RWPE2 (cell line): ENCODE measurements around the gene LGALS1.

Experiments used
- ATAC-seq: fragments of 200-7000 bp; cut with Tn5 transposase; 3 replicates; pipeline ENCODE4 v1.9.1; 2021; ENCODE audit warnings: low read depth
- DNase-seq: peaks from one replicate; pipeline ENCODE4 v3.0.0-alpha.2; 2020; ENCODE audit warnings: low spot score
- H3K27ac ChIP-seq: fragments of 450-650 bp; 2 replicates; pipeline ENCODE4 v1.5.1; 2017; ENCODE audit warnings: mild to moderate bottlenecking; ENCODE audit not compliant: poor library complexity, severe bottlenecking
- H3K27me3 ChIP-seq: fragments of 250-450 bp; sonication (Bioruptor Pico); 2 replicates; pipeline ENCODE4 v1.5.1; 2021; ENCODE audit warnings: mild to moderate bottlenecking, moderate library complexity; ENCODE audit not compliant: insufficient read depth, poor library complexity, severe bottlenecking
- H3K36me3 ChIP-seq: fragments of 250-450 bp; sonication (Bioruptor Pico); 2 replicates; pipeline ENCODE4 v1.5.1; 2020; ENCODE audit warnings: low read depth, mild to moderate bottlenecking, moderate library complexity
- H3K4me1 ChIP-seq: fragments of 250-450 bp; sonication (Bioruptor Pico); 2 replicates; pipeline ENCODE4 v1.5.1; 2021; ENCODE audit warnings: mild to moderate bottlenecking, moderate library complexity; ENCODE audit not compliant: insufficient read depth, poor library complexity, severe bottlenecking
- H3K4me3 ChIP-seq: fragments of 250-450 bp; sonication (Bioruptor Pico); 2 replicates; pipeline ENCODE4 v1.5.1; 2021; ENCODE audit warnings: mild to moderate bottlenecking, moderate library complexity; ENCODE audit not compliant: severe bottlenecking
- H3K9me3 ChIP-seq: fragments of 250-450 bp; sonication (Bioruptor Pico); 2 replicates; pipeline ENCODE4 v1.5.1; 2021; ENCODE audit warnings: mild to moderate bottlenecking, moderate library complexity; ENCODE audit not compliant: severe bottlenecking
- CTCF ChIP-seq: fragments of 450-650 bp; IDR thresholded peaks from one replicate; pipeline ENCODE4 v1.5.1; 2017; ENCODE audit warnings: mild to moderate bottlenecking, moderate library complexity; ENCODE audit not compliant: poor library complexity, severe bottlenecking

LGALS1 gene

DNA sequence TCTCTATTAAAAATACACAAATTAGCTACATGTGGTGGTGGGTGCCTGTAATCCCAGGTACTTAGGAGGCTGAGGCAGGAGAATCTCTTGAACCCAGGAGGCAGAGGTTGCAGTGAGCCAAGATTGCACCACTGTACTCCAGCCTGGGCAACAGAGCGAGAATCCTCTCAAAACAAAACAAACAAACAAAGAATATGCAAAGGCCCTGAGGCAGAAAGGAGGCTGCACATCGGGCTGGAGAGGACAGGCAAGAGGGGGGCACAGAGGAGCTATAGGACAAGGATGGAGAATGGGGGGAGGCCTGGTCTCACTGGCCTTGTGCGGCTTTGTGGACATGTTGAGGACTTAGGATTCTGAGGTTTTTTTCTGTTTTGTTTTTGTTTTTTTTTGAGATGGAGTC lies 29.8 kb downstream of the LGALS1 start:
- H3K9me3 ChIP-seq, result no peaks in the 10 kb centered on the region
- no peak overlapping the region for H3K27ac ChIP-seq
- no peaks in the 10 kb centered on the region for H3K27me3 ChIP-seq
- DNase-seq, result no peak
- no peak overlapping the region for H3K4me3 ChIP-seq
- ATAC-seq, result no peak
- no peaks in the 10 kb centered on the region for H3K4me1 ChIP-seq
- no peaks in the 10 kb centered on the region for H3K36me3 ChIP-seq
- TF ChIP-seq CTCF, result no peak

DNA sequence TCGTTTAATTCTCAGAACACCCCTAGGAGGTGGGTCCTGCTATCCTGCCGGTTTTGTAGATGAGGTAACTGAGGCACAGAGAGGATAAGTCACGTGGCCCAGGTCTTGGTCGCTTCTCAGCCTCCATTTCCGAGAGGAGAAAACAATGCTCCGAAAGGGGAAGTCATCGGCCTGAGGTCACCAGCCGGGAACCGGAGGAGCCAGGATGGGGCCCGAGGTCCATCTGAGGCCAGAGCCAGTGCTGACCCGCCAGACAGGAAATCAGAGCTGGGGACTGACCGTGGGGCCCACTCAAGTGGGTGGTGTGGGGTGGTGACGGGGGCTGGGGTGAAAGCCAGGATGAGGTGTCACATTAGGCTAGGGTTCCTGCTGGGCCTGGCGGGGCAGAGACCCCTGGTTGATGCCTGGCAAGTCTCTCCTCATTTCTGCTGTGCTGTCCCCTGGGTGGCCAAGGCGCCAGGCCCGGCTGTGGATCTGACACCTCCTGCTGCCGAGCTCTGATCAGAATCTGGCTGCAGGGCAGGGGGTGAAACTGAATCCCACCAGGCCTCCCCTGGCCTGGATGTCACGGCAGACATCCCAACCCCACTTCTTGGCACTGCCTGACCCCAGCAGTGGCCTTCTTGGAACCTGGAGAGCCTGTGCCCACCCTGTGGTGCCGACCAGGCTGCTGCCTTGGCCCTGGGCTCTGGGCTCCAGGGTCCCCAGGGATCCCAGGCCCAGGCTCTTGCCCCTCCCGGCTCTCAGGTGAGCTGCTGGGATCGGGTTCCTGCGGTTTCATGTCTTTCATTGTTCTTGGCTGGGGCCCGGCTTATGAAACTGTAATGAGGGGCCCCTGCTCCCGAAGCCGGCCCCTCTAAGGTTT lies 33.4 kb downstream of the LGALS1 start:
- H3K4me1 ChIP-seq, result no peaks in the 10 kb centered on the region
- no peak for TF ChIP-seq CTCF
- H3K27me3 ChIP-seq, result no peaks in the 10 kb centered on the region
- H3K4me3 ChIP-seq, result no peak overlapping the region
- H3K36me3 ChIP-seq, result no peaks in the 10 kb centered on the region
- ATAC-seq (no peak), DNase-seq (no peak)
- H3K27ac ChIP-seq, result no peak overlapping the region
- no peaks in the 10 kb centered on the region for H3K9me3 ChIP-seq

- TF ChIP-seq CTCF, result no peak
- DNase-seq, result no peak
- no peak overlapping the region for H3K27ac ChIP-seq
- no peaks in the 10 kb centered on the region for H3K36me3 ChIP-seq
- no peak for ATAC-seq
- no peak overlapping the region for H3K4me3 ChIP-seq
- H3K27me3 ChIP-seq, result no peaks in the 10 kb centered on the region
- H3K9me3 ChIP-seq, result no peaks in the 10 kb centered on the region
- no peaks in the 10 kb centered on the region for H3K4me1 ChIP-seq
Measured at GRCh38 chr22:37709445-37709765, 34.0 kb downstream of the LGALS1 start.

GRCh38 chr22:37710675-37711074 lies 35.2 kb downstream of the LGALS1 start:
- ATAC-seq (no peak), DNase-seq (no peak)
- TF ChIP-seq CTCF, result no peak
- H3K4me3 ChIP-seq, result no peak overlapping the region
- no peaks in the 10 kb centered on the region for H3K36me3 ChIP-seq
- no peaks in the 10 kb centered on the region for H3K4me1 ChIP-seq
- H3K27me3 ChIP-seq, result no peaks in the 10 kb centered on the region
- no peaks in the 10 kb centered on the region for H3K9me3 ChIP-seq
- H3K27ac ChIP-seq, result no peak overlapping the region

- Histone ChIP-seq H3K4me3 (no peak overlapping the region), H3K4me1 (no peaks in the 10 kb centered on the region), H3K27me3 (no peaks in the 10 kb centered on the region), H3K9me3 (no peaks in the 10 kb centered on the region), H3K36me3 (no peaks in the 10 kb centered on the region), H3K27ac (no peak overlapping the region)
- ATAC-seq (no peak), DNase-seq (no peak)
- no peak for TF ChIP-seq CTCF
Measured at GRCh38 chr22:37711490-37711889, 36.1 kb downstream of the LGALS1 start.
